K562 (cell line): ENCODE measurements around the gene SEC24C. TPM values are rescaled to one million over a fixed set of nuclear protein-coding genes. Genes with fewer than 3 reads are reported as not detected.

Experiments used
- ATAC-seq: fragments of 200-7000 bp; cut with Tn5 transposase; 3 replicates; pipeline ENCODE4 v1.9.1; 2020; ENCODE audit warnings: moderate library complexity
- BruUV-seq: library from RNA; stranded (reverse); fragments of 400-500 nt; replicated peaks from 2 replicates; lab custom pipeline; 2021; lab: Mats Ljungman, UMichigan
- CTCF ChIA-PET: fragments of 300-600 bp; formaldehyde crosslinking; extraction: SDS; loops from one replicate; lab custom pipeline; 2021; ENCODE audit warnings: low intra/inter-chr PET ratio; lab: Yijun Ruan, JAX
- POLR2A ChIA-PET: fragments of 300-600, 350-650 bp; sonication (Branson Sonifier 250); formaldehyde crosslinking; extraction: SDS; loops from one replicate; lab custom pipeline; 2021; ENCODE audit warnings: antibody characterized with exemption, inconsistent platforms; lab: Yijun Ruan, JAX
- DNase-seq, 4 experiments: peaks; one replicate each; pipeline versions ENCODE4 v3.0.0 to v3.0.0-alpha.2; 2011 to 2018; ENCODE audit warnings: low spot score in 3 of 4, mixed read lengths in 3 of 4; ENCODE audit errors: extremely low read depth in 1 of 4
- FAIRE-seq: peaks from 2 replicates; lab custom pipeline; 2011; peaks lifted over from hg19 to GRCh38; lab: Jason Lieb, UNC
- H2AFZ ChIP-seq: 2 replicates; pipeline ENCODE4 v1.6.0; 2011; ENCODE audit warnings: low read depth, low read length, control low read depth, inconsistent platforms
- H3K27ac ChIP-seq: fragments of 200-600 bp; 3 replicates; pipeline ENCODE4 v1.8.0; 2011; ENCODE audit warnings: low read depth, mild to moderate bottlenecking, control low read depth, inconsistent platforms, low read length, moderate library complexity, mixed read lengths; ENCODE audit errors: extremely low read depth
- H3K27me3 ChIP-seq, 2 experiments: fragments of 300-600 bp in 1 of 2; 2 replicates in 1 of 2; 3 replicates in 1 of 2; pipeline versions ENCODE4 v1.6.0 to v1.8.0; 2011; ENCODE audit warnings: inconsistent platforms in 2 of 2, low read length in 2 of 2, mild to moderate bottlenecking in 1 of 2, mixed read lengths in 1 of 2, moderate library complexity in 1 of 2; ENCODE audit not compliant: control insufficient read depth in 2 of 2, insufficient read depth in 2 of 2
- H3K36me3 ChIP-seq: fragments of 300-600 bp; 3 replicates; pipeline ENCODE4 v1.8.0; 2011; ENCODE audit warnings: mild to moderate bottlenecking, low read length, inconsistent platforms; ENCODE audit not compliant: control insufficient read depth, insufficient read depth
- H3K4me1 ChIP-seq, 2 experiments: fragments of 200-600 bp in 1 of 2; replicated peaks in 1 of 2; 2 replicates in 1 of 2; 3 replicates in 1 of 2; pipeline versions ENCODE4 v1.5.1 to v1.8.0; 2011; ENCODE audit warnings: inconsistent platforms in 2 of 2, low read length in 2 of 2, mild to moderate bottlenecking in 1 of 2, mixed read lengths in 1 of 2, moderate library complexity in 1 of 2; ENCODE audit not compliant: control insufficient read depth in 2 of 2, insufficient read depth in 2 of 2
- H3K4me2 ChIP-seq: 2 replicates; pipeline ENCODE4 v1.6.1; 2011; ENCODE audit warnings: low read length, control low read depth, inconsistent platforms, mixed read lengths; ENCODE audit not compliant: insufficient read depth
- H3K4me3 ChIP-seq: fragments of 200-600 bp; sonication (generic), shearing (Covaris generic); 2 replicates; pipeline ENCODE4 v1.5.1; 2016; ENCODE audit warnings: control low read depth, inconsistent platforms
- H3K79me2 ChIP-seq: fragments of 200-600 bp; 3 replicates; pipeline ENCODE4 v1.8.0; 2011; ENCODE audit warnings: low read length, inconsistent platforms; ENCODE audit not compliant: control insufficient read depth, insufficient read depth
- H3K9ac ChIP-seq, 2 experiments: 2 replicates each; pipeline versions ENCODE4 v1.6.0 to v1.6.1; 2011; ENCODE audit warnings: low read depth in 2 of 2, low read length in 2 of 2, control low read depth in 1 of 2, inconsistent platforms in 1 of 2, mild to moderate bottlenecking in 1 of 2, mixed read lengths in 1 of 2; ENCODE audit not compliant: insufficient read depth in 1 of 2
- H3K9me1 ChIP-seq: one replicate; pipeline ENCODE4 v1.6.0; 2011; ENCODE audit warnings: inconsistent platforms, mild to moderate bottlenecking, low read length, moderate library complexity; ENCODE audit not compliant: control insufficient read depth, insufficient read depth
- H3K9me3 ChIP-seq: replicated peaks from 2 replicates; pipeline ENCODE4 v1.5.1; 2011; ENCODE audit warnings: low read depth, low read length, inconsistent platforms; ENCODE audit not compliant: control insufficient read depth, insufficient read depth
- H4K20me1 ChIP-seq: replicated peaks from 2 replicates; pipeline ENCODE4 v1.6.1; 2011; ENCODE audit warnings: low read length, inconsistent platforms, mixed read lengths; ENCODE audit not compliant: control insufficient read depth, insufficient read depth
- GATAD2B ChIP-seq: fragments of 450-650 bp; IDR thresholded peaks from 2 replicates; pipeline ENCODE4 v1.6.1; 2017; ENCODE audit warnings: mild to moderate bottlenecking, borderline replicate concordance
- HCFC1 ChIP-seq: IDR thresholded peaks from 2 replicates; pipeline ENCODE4 v1.6.1; 2012; ENCODE audit warnings: low read depth, low read length, improper control_type of control experiment
- MCM5 ChIP-seq: fragments of 450-650 bp; IDR thresholded peaks from 2 replicates; pipeline ENCODE4 v1.6.1; 2016; ENCODE audit warnings: low read depth
- NCOR1 ChIP-seq: fragments of 450-650 bp; IDR thresholded peaks from 2 replicates; pipeline ENCODE4 v1.6.1; 2016; ENCODE audit warnings: mild to moderate bottlenecking, moderate library complexity
- SMAD2 ChIP-seq: fragments of 150-350 bp; IDR thresholded peaks from 2 replicates; pipeline ENCODE4 v1.6.1; 2014; ENCODE audit warnings: low read depth, mild to moderate bottlenecking, low read length
- SRSF3 ChIP-seq: fragments of 200-400 bp; formaldehyde crosslinking; IDR thresholded peaks from 2 replicates; pipeline ENCODE4 v1.6.1; 2016; ENCODE audit warnings: mild to moderate bottlenecking, low read length, moderate library complexity; ENCODE audit not compliant: insufficient read depth
- STAG1 ChIP-seq: sonication (generic); formaldehyde crosslinking; IDR thresholded peaks from 2 replicates; pipeline ENCODE4 v1.5.0; 2020; ENCODE audit warnings: missing genetic modification reagents, borderline replicate concordance
- TEAD2 ChIP-seq: fragments of 450-650 bp; IDR thresholded peaks from 2 replicates; pipeline ENCODE4 v1.6.1; 2016; ENCODE audit warnings: missing genetic modification characterization, control low read depth, missing compliant biosample characterization
- TRIM28 ChIP-seq: fragments of 450-650 bp; IDR thresholded peaks from 2 replicates; pipeline ENCODE4 v1.6.1; 2017
- ZKSCAN1 ChIP-seq: fragments of 150-350 bp; IDR thresholded peaks from 2 replicates; pipeline ENCODE4 v1.6.1; 2016; ENCODE audit warnings: low read depth, low read length
- ZNF24 ChIP-seq: fragments of 450-650 bp; IDR thresholded peaks from 2 replicates; pipeline ENCODE4 v1.6.1; 2016
- ZNF280A ChIP-seq: fragments of 450-650 bp; IDR thresholded peaks from 2 replicates; pipeline ENCODE4 v1.6.1; 2018; ENCODE audit warnings: mild to moderate bottlenecking, low read depth; ENCODE audit not compliant: partially characterized antibody
- ZNF318 ChIP-seq, 2 experiments: fragments of 450-650 bp; IDR thresholded peaks; 2 replicates each; pipeline ENCODE4 v1.6.1; 2016; ENCODE audit warnings: mild to moderate bottlenecking in 2 of 2, borderline replicate concordance in 1 of 2, low read depth in 1 of 2, moderate library complexity in 1 of 2
- ZNF507 ChIP-seq: conservative IDR thresholded peaks from 2 replicates; pipeline ENCODE4 v1.6.1; 2017; ENCODE audit warnings: missing genetic modification characterization, missing compliant biosample characterization
- WGBS: fragments of 100-300 bp; shearing (Covaris generic); methylation state at CpG from one replicate; pipeline ENCODE4 v1.1.6; 2016; ENCODE audit warnings: low coverage, mixed read lengths; ENCODE audit not compliant: insufficient coverage; ENCODE audit errors: missing lambda C conversion rate; 5-methylcytosine and 5-hydroxymethylcytosine counted together
- in situ Hi-C: fragments of 300-500 bp; cut with MboI; formaldehyde crosslinking; loops from 4 replicates; pipeline ENCODE4 v1.15.0; 2018; ENCODE audit warnings: inconsistent platforms, mixed read lengths
- intact Hi-C: fragments of 100-400 bp; cut with micrococcal nuclease; formaldehyde crosslinking; loops from 2 replicates; pipeline ENCODE4 v1.14.2; 2022
- polyA plus RNA-seq, 8 experiments: library from polyadenylated mRNA; depleted of rRNA in 4 of 8; stranded (reverse) in 5 of 8; unstranded in 3 of 8; fragments of >200 nt; fragmentation: Nextera tagmentation in 2 of 8; fragmentation: Illumina TruSeq in 1 of 8; extraction: Ambion mirVana in 2 of 8; extraction: Trizol in 1 of 8; gene quantifications; 2 replicates each; pipeline versions ENCODE4 v1.2.1 to v1.2.3, GENCODE V29; 2011 to 2014; ENCODE audit warnings: inconsistent platforms in 1 of 8, missing spikeins in 1 of 8
- total RNA-seq, 7 experiments: library from RNA; depleted of rRNA in 6 of 7; stranded (reverse); fragments of >200 nt in 6 of 7; fragmentation: Illumina TruSeq in 2 of 7; extraction: Trizol in 2 of 7; gene quantifications; 2 replicates each; pipeline versions ENCODE4 v1.2.1 to v1.2.3, GENCODE V29; 2011 to 2021; ENCODE audit warnings: low replicate concordance in 1 of 7

The SEC24C gene
- total and polyA plus RNA-seq, 9 of the 15 experiments (the other 6 are each of a cell fraction or from before 2014, with no cell fraction given) = 19.0 to 115 (median 70.5) TPM

GRCh38 chr10:73723516-73723915, 20.7 kb upstream of the SEC24C start:
- Histone ChIP-seq H3K4me2 (no peak overlapping the region), H3K9me1 (no peaks in the 10 kb centered on the region), H3K4me3 (no peak overlapping the region), H3K79me2 (peaks cover 3% of the 10 kb centered on the region; the same call in 1 of the 3 replicates), H3K9ac (no peak overlapping the region), H3K27ac (no peak overlapping the region), H3K9me3 (no peaks in the 10 kb centered on the region), H3K36me3 (peaks cover 91% of the 10 kb centered on the region), H3K27me3 (no peaks in the 10 kb centered on the region), H4K20me1 (no peaks in the 10 kb centered on the region), H2AFZ (no peak overlapping the region), H3K4me1 (no peaks in the 10 kb centered on the region)
- intact Hi-C loops (no loop called here), in situ Hi-C loops (no loop called here)
- 75% methylated on average over 4 of the region's 4 CpGs for WGBS
- no TSS peak for BruUV-seq
- DNase-seq (no peak), FAIRE-seq (no peak), ATAC-seq (no peak)
- CTCF ChIA-PET = no interaction called here
- POLR2A ChIA-PET = interaction anchor here (0.6 to 1.2 kb wide), 2 partner anchors 11 to 21 kb away, joined by 3 read pairs; partner anchors contain the start of gene SEC24C
- TF ChIP-seq SMAD2 = no peak
- no peak for TF ChIP-seq NCOR1
- no peak for TF ChIP-seq MCM5
- TF ChIP-seq ZNF318 (IDR thresholded peaks at IDR 0.05; ENCODE audit: borderline replicate concordance in 1 of 2, low read depth in 1 of 2) = no peak
- TF ChIP-seq ZNF24 = no peak
- no peak for TF ChIP-seq SRSF3
- no peak for TF ChIP-seq STAG1
- no peak for TF ChIP-seq HCFC1
- TF ChIP-seq ZNF507 = no peak
- TF ChIP-seq ZNF280A = no peak
- no peak for TF ChIP-seq TEAD2
- TF ChIP-seq TRIM28 = no peak
- no peak for TF ChIP-seq ZKSCAN1
- TF ChIP-seq GATAD2B = no peak
